Hepatic stellate cell (primary cell): ENCODE data around the gene GKN1.

ENCODE experiments used
- DNase-seq: peaks from one replicate; pipeline ENCODE4 v3.0.0; 2011; ENCODE audit warnings: low spot score

GKN1 gene

DNA sequence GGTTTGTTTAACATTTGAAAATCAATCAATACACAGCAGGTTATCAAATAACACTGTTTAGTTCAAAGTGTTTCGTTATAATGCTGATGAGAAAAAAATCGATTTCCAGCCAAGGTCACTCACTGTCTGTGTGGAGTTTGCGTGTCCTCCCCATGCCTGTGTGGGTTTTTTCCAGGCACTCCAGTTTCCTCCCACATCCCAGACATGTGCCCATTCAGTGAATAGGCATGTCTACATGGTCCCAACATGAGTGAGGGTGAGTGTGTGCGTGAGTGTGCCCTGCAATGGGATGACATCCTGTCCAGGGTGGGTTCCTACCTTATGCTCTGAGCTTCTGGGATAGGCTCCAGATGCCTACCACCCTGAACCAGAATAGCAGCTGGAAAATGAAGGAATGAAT, 13.1 kb upstream of the GKN1 start:
- no peak for DNase-seq

DNA sequence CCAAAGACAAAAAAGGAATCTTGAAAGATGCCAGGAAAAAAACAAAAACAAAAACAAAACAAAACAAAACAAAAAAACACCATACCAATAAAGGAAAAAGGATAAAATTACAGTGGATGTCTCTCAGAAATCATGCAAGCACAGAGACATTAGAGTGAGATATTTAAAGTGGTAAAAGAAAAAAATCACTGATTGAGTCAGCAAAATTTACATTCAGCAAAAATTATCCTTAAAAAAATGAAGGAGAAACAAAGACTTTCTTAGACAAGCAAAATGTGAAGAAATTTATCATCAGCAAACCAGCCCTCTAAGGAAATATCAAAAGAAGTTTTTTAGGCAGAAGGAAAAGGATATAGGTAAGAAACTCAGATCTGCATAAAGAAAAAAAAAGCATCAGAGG, 10.2 kb upstream of the GKN1 start:
- no peak for DNase-seq

DNA sequence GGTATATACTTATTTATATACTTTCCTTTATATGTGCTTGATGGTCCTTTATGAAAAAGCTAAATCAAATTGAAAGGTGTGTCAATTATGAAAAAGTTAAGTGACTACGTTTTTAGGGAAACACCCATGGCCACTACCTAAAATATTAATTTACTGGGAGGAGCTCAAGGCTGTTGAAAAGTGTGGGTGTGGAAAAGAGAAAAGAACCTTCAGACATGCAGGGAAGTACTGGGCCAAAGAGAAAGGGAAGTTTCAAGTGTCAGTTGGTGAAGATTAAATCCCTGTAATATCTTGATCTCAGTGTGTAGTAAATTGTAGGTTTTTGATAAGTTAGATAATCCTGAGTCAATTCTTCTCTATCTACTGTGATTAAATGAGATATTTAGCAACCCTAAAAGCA, 6.2 kb upstream of the GKN1 start:
- no peak for DNase-seq

DNA sequence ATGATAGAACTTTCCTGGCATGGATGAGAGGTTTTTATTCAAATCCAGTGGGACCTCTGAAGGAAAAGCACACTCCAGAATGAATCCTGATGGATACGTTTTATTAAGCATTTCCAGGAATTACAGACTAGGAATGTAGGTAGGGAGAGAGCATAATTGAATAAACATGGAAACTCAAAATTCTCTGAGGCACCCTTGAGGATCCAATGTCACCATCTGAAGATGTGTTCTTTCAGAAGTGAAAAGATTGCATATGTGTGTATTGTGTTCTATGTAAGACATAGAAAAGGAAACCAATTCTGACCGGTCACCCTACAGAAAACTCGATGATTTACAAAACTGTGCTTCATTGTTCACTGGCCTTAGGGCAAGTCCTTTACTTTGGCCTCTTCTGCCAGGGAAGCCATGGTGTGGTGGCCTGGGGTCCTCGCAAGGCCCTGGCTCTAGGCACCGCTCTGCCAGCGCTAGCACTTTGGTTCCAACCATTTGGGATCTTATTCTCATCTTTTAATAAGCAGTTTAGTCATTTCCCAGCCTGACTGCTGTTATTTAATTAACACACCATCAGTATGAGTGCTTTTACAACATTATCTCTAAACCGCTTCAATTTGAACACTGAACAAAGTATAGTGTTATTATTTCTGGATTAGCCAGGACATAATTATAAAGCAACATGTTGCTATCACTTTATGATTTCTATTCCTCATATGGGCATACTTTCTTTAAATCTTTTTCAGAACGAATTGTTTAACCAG, 4.5 kb upstream of the GKN1 start:
- no peak for DNase-seq

DNA sequence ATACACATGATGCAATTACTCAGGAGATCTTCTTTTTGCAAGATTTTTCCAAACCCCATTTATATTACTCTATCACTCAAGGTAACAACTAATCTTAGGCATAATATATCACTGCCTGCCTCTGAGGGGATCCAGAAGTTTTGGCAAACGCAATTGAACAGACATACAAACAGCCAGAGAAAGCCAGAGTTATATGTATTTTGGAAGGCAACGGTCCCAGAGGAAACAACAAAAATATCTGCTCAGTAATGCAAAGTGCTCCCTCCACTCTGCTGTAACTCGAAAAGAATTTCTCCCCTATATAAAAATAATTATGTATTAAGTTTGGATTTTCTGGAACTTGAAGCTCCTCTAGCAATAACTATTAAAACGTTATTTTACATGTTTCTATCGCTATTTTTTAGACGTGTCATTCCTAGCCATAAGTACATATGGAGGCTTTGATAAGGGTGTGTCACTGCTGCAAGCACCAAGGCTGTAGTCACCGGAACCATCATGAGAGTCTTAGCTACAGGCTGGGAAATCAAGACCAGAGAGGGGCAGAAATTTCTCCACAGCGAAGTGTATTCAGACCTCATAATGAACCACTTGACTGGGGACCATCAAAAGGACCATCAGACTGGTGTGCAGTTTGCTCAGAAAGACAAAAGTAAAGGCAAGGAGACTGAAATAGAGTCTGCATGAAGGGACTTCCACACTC, 3.7 kb upstream of the GKN1 start:
- no peak for DNase-seq

DNA sequence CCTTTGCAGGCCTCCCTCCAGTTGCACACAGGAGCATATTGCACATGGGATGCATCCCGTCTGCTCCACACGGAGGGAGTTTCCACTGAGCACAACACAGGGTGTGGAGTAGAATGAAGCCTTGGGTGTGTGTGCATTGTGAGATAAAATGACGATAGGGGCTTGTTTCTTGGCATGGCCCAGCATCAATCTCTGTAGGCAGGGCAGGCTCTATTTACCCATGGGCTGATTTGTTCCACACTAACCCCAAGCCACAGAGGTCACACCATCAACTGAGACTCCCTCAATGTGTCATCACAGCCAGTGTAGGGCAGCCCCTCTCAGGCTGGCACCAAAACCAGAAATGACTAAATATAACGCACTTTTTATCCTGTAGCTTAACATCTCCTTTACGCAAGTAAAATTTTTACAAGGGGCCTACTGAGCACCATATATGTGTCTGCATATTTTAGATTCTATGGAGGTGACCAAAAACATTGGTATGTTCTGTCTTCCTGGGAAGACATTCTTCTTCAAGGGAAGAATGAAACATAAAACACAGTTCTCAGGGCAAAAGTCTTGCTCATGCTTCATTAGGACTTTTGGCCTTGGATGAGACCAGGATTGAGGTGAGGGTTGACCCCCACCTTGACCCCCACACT, 2.7 kb upstream of the GKN1 start:
- DNase-seq, result peak; percentile 49

DNA sequence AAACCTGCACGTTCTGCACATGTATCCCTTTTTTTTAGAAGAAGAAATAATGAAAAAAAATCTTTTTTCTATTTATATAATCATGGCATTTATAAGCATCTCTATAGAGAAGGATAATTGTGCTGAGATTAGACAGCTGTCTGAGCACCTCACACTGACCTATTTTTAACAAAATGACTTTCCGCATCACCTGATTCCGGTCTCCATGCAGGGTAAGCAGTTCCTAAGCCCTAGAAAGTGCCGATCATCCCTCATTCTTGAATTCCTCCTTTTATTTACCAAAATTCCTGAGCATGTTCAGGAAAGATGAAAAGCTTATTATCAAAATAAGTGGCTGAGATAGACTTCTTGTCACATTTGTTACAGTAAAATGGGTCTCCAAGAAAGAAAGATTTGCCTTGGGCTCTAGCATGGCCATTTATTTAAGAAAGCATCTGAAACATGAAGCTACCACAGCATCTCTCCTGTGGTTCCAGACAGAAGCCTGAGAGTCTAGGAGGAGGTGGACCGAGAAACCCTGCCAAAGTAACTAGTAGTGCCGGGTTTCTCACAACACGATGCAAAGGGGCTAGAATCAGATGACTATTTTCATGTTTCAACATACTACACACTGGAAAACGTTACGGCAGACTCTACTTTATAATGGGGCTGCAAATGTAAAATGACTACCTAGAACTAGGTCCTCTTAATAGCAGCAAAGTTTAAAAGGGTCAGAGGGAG, 670 bp downstream of the GKN1 start:
- DNase-seq, result no peak

DNA sequence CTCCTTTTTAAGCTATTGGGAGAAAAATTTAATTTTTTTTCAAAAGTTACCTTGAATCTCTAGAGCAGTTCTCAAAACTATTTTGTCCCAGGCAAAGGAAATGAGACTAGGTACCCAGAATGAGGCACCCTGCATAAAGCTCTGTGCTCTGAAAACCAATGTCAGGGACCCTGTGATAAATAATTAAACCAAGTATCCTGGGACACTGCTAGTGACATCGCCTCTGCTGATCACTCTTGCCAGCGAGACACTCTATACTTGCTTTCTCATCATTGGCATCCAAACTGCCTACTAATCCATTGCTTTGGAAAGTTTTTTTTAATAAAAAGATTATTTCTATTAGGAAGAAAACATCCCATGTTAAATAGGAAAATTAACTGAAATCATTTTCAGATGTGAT, 1.4 kb downstream of the GKN1 start:
- DNase-seq, result no peak

DNA sequence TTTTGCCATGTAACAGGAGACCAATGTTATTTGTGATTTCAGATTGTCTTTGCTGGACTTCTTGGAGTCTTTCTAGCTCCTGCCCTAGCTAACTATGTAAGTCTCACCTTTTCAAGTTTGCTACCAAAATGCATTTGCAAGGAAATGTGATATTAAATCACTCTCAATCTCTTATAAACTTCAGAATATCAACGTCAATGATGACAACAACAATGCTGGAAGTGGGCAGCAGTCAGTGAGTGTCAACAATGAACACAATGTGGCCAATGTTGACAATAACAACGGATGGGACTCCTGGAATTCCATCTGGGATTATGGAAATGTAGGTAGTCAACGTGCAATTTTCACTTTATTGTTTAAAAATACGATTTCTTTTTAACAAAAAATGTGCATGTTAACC, 3.0 kb downstream of the GKN1 start:
- no peak for DNase-seq

DNA sequence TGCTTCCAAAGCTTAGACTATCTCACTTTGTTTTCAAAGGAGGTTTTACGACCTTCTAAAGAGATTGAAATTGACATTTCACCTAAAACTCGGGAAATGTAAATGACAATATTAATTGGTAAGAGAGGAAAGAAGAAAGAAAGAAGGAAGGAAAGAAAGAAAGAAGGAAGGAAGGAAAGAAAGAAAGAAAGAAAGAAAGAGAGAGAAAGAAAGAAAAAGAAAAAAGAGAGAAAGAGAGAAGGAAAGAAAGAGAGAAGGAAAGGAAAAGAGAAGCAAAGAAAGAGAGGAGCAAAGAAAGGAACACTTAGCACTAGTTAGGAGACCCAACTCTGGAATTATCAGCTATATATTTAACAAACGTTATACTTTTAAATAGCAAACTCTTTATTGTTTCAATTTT, 3.7 kb downstream of the GKN1 start:
- DNase-seq, result no peak

DNA sequence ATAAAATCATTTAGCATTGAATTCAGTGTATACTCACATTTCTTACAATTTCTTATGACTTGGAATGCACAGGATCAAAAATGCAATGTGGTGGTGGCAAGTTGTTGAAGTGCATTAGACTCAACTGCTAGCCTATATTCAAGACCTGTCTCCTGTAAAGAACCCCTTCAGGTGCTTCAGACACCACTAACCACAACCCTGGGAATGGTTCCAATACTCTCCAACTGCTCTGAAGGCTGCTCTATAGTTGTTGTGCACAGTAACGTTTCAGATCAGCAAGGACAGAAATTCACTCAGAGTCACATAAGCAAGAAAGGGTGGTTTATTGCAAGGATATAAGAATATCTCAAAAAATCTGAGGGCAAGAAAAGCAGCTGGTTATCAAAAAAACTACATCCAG, 6.5 kb downstream of the GKN1 start:
- no peak for DNase-seq

DNA sequence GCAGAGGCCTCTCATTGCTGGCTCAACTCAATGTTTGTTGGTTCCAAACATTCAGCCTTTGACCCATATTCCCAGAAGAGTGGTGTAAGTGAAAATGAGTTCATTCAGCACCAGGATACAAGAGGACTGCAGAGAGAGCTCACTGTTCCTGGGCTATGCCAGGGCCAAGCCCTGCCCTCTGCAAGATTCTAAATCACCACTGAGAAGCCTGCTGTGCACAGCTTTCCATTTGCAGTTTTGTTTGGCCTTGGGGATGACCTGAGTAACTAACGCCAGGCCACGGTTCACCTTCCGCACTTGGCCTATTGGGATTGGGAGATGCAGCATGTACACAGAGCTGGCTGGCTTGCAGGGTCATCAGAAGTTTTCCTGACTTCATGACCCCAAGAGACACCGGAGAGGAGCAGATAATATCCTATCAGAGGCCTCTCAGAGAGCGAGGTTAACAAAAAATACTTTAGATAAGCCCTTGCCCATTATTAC, 12.6 kb downstream of the GKN1 start:
- DNase-seq, result no peak

DNA sequence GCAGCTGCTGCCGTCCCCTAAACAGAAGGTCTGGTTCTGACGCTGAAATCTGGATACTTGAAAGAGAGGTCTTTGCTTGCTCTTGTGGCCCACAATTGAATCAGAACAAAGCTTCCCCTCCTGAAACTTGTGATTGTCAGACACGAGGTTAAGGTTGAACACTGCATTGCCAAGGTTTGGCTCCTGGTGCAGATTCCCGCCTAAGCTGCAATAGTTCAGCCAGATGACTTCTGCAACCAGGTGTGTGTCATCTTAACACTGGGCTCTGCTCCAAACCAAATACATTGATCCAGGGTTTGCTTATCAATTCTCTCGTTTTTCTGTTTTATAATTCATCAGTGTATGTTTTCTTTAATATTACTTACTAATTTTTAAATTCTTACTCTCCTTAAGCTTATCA, 14.6 kb downstream of the GKN1 start:
- DNase-seq, result no peak

DNA sequence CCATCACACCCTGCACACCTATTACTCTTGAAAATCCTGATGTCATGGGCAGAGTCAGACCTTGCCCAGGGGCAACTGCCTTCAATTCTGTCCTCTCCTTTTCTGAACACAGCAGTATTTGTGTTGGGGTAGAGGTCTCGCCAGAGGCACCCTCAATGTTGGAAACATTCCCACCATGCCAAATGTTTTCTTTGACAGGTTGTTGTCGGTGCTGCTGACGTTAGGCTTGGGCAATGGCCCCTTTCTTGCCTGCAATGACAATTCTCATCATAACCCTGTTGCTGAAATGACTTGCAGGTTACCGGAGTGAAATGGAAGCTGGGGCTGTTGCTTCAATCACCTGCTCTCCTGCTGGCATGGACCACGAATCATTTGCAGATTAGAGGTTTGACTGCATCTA, 17.9 kb downstream of the GKN1 start:
- no peak for DNase-seq

DNA sequence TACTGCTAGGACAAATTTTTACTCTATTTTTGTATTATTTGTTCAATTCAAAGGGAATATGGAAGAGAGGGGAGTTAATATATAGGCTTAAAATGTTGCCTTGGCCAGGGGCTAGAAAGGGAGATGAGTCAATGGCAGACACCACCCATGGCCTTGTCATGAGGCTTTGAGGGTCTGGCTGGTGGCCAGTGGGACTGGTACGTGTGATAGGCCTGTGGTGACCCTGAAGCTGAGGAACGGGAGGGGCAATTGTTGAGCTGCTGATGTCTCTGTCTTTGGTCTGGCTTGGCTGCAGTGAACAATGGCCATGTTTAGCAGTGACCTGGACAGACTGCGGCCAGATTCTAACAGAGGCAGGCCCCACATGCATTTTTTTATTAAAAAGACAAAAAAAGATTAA, 18.5 kb downstream of the GKN1 start:
- no peak for DNase-seq

DNA sequence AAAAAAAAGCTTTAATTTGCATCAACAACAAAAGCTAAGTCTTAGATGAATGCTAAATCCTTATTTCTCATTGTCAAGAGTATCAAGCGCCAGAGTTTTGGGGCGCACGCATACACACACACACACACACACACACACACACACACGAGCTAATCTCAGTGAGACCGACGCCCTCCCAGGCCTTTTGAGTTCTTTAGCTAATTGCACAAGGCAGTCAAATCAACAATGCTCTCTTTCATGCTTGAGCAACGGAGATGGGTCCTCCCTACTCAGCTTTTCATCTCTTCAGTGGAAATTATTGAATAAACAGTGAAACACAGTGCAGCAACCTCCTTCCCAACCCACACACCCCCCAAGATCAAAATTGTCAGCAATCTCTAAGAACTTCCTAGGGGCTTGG, 19.2 kb downstream of the GKN1 start:
- DNase-seq, result no peak

DNA sequence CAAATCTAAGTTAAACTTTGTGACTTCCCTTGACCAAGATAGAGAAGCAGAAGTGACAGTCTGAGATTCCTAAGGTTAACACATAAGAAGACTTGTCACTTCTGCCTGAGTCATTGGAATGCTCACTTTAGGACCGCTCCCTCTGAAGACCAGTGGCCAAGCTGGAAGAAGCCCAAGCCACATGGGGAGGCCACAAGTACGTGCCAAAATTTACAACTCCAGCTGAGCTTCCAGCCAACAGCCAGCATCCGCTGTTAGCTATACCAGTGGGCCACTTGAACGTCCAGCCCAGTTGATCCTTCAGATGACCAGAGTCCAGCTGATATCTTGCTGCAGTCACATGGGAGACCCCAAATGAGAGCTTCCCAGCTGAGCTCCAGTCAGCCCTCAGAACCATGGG, 20.4 kb downstream of the GKN1 start:
- no peak for DNase-seq

DNA sequence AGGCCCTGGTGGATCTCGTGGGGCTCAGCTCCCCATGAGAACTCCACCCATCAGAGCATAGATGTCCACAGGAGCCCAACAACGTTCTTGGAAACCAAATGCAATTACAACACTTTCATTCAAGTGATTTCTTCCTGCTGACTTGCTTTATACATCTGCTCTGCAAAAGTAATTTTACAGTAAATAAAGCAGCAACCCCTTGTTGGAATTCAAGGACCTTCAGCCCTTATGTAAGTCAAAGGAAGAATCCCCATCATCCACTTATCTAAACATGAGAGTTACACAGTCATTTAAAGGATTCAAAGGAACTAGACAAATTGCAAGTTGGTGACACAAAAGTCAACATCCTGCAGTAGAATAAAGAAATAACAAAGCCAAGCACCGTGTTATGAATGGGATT, 21.5 kb downstream of the GKN1 start:
- no peak for DNase-seq

DNA sequence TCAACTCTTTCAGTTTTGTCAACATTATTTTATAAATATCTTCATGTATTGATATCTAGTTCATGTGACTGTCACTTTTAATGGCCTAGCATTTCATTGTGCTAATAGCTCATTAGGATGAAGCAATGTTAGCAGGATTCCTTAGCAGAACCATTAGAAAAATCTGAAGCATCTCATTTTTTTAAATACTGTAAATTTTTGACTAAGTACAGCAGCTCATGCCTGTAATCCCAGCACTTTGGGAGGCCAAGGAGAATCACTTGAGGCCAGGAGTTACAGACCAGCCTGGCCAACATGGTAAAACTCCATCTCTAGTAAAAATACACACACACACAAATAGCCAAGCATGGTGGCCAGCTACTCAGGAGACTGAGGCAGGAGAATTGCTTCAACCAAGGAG, 23.0 kb downstream of the GKN1 start:
- DNase-seq, result no peak

DNA sequence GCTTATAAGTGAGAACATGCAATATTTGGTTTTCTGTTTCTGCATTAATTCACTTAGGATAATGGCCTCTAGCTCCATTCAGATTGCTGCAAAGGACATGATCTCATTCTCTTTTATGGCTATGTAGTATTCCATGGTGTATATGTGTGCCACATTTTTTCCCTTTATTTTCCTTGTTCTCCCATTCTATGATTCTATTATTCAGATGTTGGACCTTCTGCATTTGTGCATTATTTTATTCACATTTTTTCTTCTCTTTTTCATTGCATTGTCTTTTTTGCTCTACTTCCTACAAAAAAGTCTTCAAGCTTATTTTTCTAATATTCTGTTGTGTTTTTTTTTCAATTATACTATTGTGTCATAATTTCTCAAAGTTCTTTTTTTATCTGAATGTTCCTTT, 27.4 kb downstream of the GKN1 start:
- no peak for DNase-seq

DNA sequence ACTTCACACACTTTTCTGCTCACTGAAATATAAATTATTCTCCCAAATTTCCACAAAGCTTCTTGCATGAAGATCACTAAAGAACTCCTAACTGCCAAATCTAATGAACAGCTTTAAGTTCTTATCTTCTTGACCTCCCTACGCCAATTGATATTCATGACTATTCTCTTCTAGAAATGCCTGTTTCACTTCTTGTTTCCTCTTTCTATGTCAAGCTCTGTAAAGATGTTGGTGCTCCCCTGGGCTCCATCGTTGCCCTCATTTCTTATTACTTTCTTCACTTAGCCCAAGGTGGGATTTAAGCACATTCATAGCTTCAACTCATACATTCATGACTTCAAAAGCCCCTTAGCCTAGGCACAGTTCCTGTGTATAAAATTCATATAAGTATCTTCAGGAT, 29.3 kb downstream of the GKN1 start:
- DNase-seq, result no peak

DNA sequence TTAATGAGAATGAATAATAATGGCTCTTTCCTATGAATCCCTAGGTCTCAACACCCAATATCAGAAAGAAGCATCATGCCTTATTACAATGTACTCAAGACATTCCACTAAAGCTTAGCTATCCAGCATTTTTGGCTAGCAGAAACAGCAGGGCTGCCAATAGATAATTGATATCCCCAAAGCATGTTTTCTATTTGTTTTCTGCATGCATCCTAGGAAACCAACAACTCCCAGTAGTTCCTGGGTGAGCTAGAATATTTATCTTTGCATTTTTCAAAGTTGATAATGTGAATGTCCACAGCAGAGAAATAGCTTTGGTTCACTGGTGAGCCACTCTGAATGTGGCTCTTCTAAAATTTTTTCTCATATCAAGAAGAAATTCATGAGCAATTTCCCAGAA, 32.7 kb downstream of the GKN1 start:
- DNase-seq, result no peak

DNA sequence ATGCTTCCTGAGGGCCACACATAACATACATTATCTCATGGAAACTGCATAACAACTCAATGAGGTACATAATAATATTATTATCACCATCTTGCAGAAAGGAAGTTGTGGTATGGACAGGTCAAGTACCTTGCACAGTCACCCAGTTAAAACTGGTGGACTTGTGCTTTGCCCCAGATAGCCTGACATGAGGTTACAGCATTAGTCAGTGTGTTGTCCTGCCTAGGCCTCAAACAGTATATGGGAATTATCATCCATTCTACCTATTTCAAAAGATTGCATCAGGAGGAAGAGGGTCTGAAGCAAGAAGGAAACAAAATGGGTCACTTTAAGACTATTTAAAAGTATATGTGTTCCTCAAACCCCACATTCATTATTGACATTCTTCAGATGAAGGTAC, 33.2 kb downstream of the GKN1 start:
- no peak for DNase-seq
